ENCODE results near the gene HRG. TPM values are rescaled to one million over a fixed set of nuclear protein-coding genes. Genes with fewer than 3 reads are reported as not detected.

HRG gene
- total and polyA plus RNA-seq, 2 of the 4 experiments (the other 2 are of a cell fraction), result not detected

- ATAC-seq (ENCODE audit: low read depth), result no peak
- 50% methylated on average over 1 of the region's 6 CpGs; no CpG with 5 or more reads in 1 of the 2 experiments for WGBS, 2 experiments (ENCODE audit: extremely low coverage in 2 of 2, insufficient read length in 1 of 2)
- Histone ChIP-seq H2BK15ac (ENCODE audit: low read depth, low read length) (no peak overlapping the region), H3K9me1 (ENCODE audit: insufficient read depth, low read length) (no peaks in the 10 kb centered on the region), H3K4ac (ENCODE audit: low read depth, low read length) (no peak overlapping the region), H3K23ac (ENCODE audit: low read depth, low read length) (no peak overlapping the region), H3K79me1 (ENCODE audit: low read depth in 1 of 2, low read length in 2 of 2) (no peaks in the 10 kb centered on the region), H4K20me1 (ENCODE audit: insufficient read depth, low read length) (no peaks in the 10 kb centered on the region), H3K56ac (ENCODE audit: extremely low read depth, insufficient read depth, low read length) (no peak overlapping the region), H3K27ac (ENCODE audit: insufficient read depth, low read length) (no peak overlapping the region), H2AK9ac (replicated peaks; ENCODE audit: low read depth, low read length, poor library complexity) (no peak overlapping the region), H3K36me3 (ENCODE audit: control insufficient read depth, insufficient read depth, low read length) (no peaks in the 10 kb centered on the region), H3K4me2 (ENCODE audit: low read depth, low read length) (no peak overlapping the region), H2BK120ac (ENCODE audit: low read depth, low read length) (no peak overlapping the region), H2BK20ac (ENCODE audit: low read depth, low read length) (no peak overlapping the region), H4K5ac (ENCODE audit: low read depth, low read length) (no peak overlapping the region), H4K8ac (ENCODE audit: low read depth in 2 of 2, low read length in 2 of 2) (no peak overlapping the region), H2AK5ac (ENCODE audit: low read depth, low read length) (no peak overlapping the region), H3K4me1 (ENCODE audit: control insufficient read depth, insufficient read depth, low read length) (no peaks in the 10 kb centered on the region), H3K4me3 (ENCODE audit: insufficient read depth, low read depth, low read length) (no peak overlapping the region), H3K14ac (replicated peaks; ENCODE audit: low read depth, low read length) (no peak overlapping the region), H3K18ac (ENCODE audit: low read depth, low read length) (no peak overlapping the region), H4K91ac (ENCODE audit: insufficient read depth, low read depth, low read length) (no peak overlapping the region), H3K27me3 (ENCODE audit: control insufficient read depth, insufficient read depth, low read length) (peaks cover 5% of the 10 kb centered on the region), H3K9me3 (ENCODE audit: control insufficient read depth, insufficient read depth, low read length) (no peaks in the 10 kb centered on the region), H3K9ac (ENCODE audit: low read depth, low read length) (no peak overlapping the region), H2BK5ac (ENCODE audit: low read depth, low read length, poor library complexity, severe bottlenecking) (no peak overlapping the region), H2AFZ (replicated peaks; ENCODE audit: low read length, poor library complexity) (no peak overlapping the region)
- no TSS peak for BruUV-seq (replicated peaks)
- TF ChIP-seq MXI1 (IDR thresholded peaks at IDR 0.05; ENCODE audit: borderline replicate concordance, low read depth, low read length), result no peak
- TF ChIP-seq CHD1 (IDR thresholded peaks at IDR 0.05; ENCODE audit: low read depth, low read length), result no peak
- no peak for TF ChIP-seq RAD21 (IDR thresholded peaks at IDR 0.05; ENCODE audit: low read length)
- no peak for TF ChIP-seq POLR2A (IDR thresholded peaks at IDR 0.05; ENCODE audit: low read depth, low read length)
- no peak for TF ChIP-seq CEBPB (IDR thresholded peaks at IDR 0.05; ENCODE audit: low read depth, low read length)
- dilution Hi-C loops (cut with HindIII; ENCODE audit: low sequenced_read_pairs, unreplicated experiment) (no loop called here), intact Hi-C loops (cut with micrococcal nuclease) (no loop called here), in situ Hi-C loops (cut with MboI; ENCODE audit: low sequenced_read_pairs) (no loop called here)
- DNase-seq, result no peak
- CTCF ChIA-PET, result interaction anchor here (1.1 kb wide), 1 partner anchor 14 kb away, joined by 7 read pairs; no protein-coding TSS in a partner anchor
- POLR2A ChIA-PET (ENCODE audit: unreplicated experiment), result no interaction called here
These were observed 34.7 kb upstream of the HRG start for GRCh38 chr3:186630950-186631641.
